Measurements from ENCODE around the gene STYK1.

DNA sequence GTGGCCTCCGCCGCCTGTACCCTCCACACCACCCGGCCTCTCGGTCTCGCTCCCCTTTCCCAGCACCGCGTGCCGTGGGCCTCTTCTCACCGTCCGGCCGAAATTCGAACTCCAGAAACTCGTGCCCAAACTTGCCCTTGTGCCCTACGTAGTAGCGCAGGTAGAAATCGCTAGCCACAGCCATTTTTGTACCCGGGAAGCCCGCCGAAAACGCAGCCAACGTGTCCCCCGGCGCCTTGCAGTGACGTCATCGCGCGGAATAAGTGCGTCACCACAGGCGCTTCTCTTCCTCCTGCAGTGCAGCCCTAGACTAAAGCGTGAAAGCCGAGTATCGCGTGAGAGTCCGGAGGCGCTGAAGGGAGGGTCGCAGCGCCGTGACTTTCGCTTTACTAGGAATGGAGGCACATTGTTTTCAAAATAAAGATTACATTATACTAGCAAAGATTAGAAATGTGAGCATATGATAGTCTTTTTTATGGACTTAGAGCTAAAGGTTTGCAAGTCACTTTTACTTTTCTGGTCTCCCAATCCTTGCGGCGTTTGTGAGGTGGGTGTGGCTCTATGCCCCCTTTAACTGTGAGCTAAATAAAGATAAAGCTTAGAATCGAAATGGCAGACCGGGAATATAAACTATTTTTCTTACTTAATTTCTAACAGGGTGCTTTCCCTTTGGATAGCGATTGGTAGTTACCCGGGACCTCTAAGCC is 60.4 kb downstream of the STYK1 start, which contains the start of gene MAGOHB:
- TF ChIP-seq SUZ12 (IDR thresholded peaks at IDR 0.05; ENCODE audit: extremely low read depth, insufficient read depth, insufficient read length) (no peak), ZNF274 (IDR thresholded peaks at IDR 0.05; ENCODE audit: low read depth, low read length) (no peak)

Data from NT2/D1 (cell line).